GM19468 (cell line): ENCODE data around the gene TFF2.

Experiments used
- ATAC-seq: cut with Tn5 transposase; IDR thresholded peaks from one replicate; pipeline ENCODE4 v1.9.1; 2021; ENCODE audit warnings: mild to moderate bottlenecking, moderate library complexity, moderate number of reproducible peaks; ENCODE audit not compliant: unreplicated experiment; ENCODE audit errors: extremely low read depth

TFF2 gene

DNA sequence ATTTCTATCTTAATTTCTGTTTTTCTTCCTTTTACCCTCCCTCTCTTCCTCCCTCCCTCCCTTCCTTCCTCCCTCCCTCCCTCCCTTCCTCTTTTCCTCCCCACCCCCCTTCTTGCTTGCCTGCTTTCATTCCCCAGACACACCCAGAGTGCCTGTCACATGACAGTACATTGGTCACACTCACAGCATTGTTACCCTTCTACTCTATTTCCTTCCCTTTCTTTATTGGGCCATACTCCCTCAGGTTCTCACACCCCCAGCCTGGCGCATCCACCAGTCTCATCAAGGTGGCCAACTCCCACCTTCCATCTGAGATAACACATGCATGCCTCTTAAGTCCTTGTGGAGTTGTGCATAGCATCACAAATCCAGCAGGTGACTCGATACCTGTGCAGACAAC is 34.2 kb upstream of the TFF2 start:
- ATAC-seq: no peak

DNA sequence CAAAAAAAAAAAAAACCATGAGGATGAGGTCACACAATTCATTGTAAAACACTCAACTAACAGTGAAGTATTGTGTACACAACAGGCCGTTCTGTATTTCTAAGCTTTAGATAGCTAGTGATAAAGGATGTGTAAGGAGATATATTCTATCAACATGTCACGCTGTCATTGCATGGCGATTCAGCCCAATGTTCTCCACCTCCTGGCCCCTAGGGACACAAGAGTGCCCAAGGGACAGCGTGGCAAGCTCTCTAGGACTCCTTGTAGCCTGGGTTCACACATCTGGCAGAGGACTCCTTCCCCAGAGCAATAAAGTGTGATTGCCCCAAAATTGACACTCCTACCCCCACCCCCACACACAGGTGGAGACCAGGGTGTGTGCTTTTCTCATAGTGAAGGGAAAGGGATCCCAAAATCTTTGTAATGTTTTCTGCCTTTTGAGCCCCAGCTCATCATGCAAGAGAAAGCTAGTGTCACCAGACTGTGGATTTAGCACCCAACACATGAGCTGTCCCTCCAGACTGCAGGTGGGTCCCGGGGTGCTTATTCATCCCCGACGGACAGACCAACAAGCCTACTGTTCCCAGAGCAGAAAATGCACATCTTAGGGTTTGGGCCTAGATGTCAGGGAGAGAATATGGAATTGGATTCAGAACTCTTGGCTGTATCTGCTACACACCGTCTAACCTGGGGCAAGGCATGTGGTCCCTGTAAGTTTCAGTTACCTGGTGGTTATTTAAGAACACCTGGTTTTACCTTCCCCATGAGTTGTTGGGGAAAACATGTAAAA is 33.6 kb upstream of the TFF2 start:
- no peak for ATAC-seq

GRCh38 chr21:42383331-42383730 is 32.5 kb upstream of the TFF2 start:
- ATAC-seq: no peak

- ATAC-seq: no peak
Measured at GRCh38 chr21:42382915-42383314, 32.1 kb upstream of the TFF2 start.

DNA sequence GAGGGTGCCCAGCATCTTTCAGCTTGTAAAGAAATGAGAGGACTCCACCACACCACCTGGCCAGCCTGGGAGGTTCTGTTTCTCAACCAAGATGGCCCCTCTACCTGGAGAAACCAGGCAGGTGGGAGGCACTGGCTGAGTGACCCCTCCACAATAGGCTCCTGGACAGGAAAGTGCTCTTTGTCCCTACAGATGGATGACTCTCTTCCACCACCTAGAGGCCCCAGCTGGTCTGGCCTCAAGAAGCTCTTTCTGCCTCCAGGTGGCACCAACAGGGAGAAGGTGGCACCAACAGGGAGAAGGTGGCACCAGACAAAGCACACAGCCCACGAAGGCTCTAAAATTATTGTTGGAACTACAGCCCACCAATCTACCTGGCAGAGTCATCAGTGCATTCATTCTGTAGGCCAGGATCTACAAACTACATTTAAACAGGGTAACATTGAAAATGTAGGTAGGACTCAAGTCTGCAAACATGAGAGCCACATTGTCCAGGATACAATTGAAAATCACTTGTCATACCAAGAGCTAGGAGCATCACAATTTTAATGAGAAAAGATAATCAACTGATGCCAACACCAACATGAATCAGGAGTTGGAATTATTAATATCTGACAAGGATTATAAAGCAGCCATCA is 30.7 kb upstream of the TFF2 start:
- no peak for ATAC-seq

- ATAC-seq: no peak
Measured at GRCh38 chr21:42379426-42380215, 28.8 kb upstream of the TFF2 start.

- ATAC-seq: no peak
Measured at GRCh38 chr21:42378418-42378817, 27.6 kb upstream of the TFF2 start.

DNA sequence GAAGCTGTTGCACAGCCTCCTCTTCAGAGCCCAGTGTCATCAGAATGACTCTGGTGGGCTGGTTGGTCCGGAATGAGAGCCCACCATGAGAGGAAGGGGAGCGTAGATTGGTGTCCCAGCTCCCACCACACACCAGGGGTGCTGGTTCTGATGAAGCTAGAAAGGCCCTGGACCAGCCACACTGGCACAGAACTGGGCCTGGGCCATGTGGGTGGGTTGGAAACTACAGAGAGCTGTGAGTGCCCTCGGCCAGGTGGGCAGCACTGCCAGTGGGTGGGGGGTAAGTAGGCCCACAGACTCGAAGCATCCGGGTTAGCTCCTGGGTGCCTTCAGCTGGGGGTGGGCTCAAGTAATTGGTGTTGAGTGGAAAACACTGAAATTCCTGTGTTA is 27.2 kb upstream of the TFF2 start:
- ATAC-seq: no peak

DNA sequence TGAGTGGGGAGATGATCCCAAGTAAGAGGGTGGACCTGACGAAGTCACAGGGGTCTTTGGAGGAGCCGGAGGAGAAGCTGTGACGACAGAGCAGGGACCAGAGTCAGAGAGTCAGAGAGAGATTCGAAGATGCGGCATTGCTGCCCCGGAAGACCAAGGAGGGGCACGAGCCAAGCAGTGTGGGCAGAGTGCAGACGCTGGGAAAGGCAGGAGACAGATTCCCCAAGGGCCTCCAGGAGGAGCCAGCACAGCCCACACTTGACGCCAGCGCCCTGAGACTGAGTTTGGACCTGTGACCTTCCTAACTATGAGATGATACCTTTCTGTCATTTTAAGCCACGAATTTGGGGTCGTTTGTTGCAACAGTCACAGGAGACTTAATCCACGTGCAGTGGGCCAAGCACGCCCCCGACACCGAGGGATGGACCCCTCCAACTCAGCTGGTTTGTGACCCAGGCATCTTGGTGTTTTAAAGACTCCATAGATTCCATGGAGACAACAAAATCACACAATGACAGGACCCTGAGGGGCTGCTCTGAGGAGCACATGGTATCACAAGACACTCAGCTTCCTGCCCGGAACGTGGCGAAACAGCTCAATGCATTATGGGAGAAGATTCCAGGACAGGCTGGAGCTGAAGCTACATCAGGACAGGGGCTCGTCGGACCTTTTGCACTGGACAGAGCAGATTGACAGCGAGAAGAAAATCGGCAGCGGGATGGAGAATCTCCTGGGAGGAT is 26.6 kb upstream of the TFF2 start:
- no peak for ATAC-seq

- ATAC-seq: no peak
Measured at GRCh38 chr21:42376338-42376982, 25.7 kb upstream of the TFF2 start.

- ATAC-seq: no peak
Measured at GRCh38 chr21:42375966-42376337, 25.2 kb upstream of the TFF2 start.

DNA sequence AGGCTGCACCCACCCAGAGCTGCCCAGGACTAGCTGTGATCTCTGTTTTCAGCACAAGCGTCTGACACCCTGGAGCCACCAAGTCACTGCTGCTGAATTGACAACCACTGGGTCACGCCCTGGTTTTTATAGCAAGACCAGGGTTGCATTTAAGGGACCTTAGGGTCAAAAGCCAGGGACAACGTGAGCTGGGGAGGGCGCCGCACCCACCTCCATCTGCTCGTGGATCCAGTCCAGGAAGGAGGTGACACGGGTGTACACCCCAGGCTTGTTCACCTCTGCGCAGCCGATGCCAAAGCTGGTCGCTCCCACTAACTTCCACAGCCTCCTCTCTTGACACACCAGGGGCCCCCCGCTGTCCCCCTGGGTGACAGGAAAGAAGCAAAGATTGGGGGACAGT is 24.7 kb upstream of the TFF2 start:
- ATAC-seq: no peak

DNA sequence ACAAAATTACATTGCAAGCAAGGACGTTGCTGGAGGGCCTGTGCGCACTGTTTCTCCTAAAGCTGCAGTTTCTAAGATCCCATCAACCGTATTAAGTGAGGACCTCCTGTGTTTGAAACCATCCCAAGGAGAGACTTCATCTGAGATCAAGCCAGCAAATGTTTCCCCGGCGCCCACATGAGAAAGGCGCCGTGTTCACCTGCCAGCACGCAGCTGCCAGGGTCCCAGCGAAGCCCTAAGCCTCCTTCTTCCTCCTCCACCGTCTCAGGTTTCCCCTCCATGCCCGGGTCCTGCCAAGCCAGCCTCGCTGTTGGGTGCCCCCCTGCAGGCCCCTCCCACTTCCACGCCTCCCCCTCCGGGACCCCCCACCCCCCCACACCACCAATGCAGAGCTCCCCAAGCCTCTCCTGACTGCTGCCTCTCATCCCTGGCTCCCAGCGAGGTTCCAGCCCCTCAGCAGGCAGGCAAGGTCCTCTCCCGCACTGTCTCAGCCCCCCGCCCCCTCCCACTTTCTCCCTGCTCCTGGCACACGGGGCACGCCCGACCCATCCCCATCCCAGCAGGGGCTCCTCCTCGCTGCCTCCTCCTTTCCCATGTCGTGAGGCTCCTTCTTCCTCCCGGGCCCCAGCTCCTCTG is 24.2 kb upstream of the TFF2 start:
- no peak for ATAC-seq

GRCh38 chr21:42374457-42374856 is 23.7 kb upstream of the TFF2 start:
- ATAC-seq: no peak

- ATAC-seq: no peak
Measured at GRCh38 chr21:42373908-42374455, 23.2 kb upstream of the TFF2 start.

GRCh38 chr21:42373196-42373907 is 22.6 kb upstream of the TFF2 start:
- ATAC-seq: no peak

- no peak for ATAC-seq
Measured at GRCh38 chr21:42370894-42371654, 20.3 kb upstream of the TFF2 start.

DNA sequence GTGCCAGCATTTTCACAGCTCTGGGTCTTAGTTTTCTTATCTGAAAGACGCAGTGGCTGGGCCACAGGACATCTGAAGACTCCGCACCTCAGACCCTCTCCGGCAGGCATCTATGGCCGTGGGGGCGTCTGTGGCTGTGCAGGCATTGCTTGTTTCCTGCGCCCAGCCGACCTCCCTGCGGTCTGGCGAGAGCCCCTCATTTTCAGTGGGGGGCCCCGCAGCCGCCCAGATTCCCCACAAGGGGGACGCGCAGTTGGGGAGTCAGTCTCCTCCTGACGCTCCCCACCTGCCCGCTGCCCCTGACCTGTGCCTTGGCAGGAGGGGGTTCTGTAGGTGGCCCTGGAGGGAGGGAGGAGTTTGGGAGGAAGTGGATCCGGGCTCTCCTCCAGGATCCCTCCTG is 19.0 kb upstream of the TFF2 start:
- ATAC-seq: no peak
